Stimulated activated CD4-positive, alpha-beta T cell treated with anti-CD3 and anti-CD28 coated beads, TNF-alpha, amount 100 ng/mL, for 48 hours (primary cell): Measurements from ENCODE around the gene PLCB1.
"Not testable (repeated sequence)": the region's sequence is repeated elsewhere in the genome, so short reads cannot be mapped to it uniquely, and the experiment has no call there.

Experiments
- DNase-seq, 3 donors: peaks; one replicate each; pipeline ENCODE4 v3.0.0-alpha.2; 2020; ENCODE audit warnings: low read depth in 3 of 3

The PLCB1 gene

GRCh38 chr20:8131598-8132483, at the start of gene PLCB1:
PLCB1 (plus strand) TSS chr20:8132266; CDS start chr20:8132652, 386 bp downstream.
- peak; percentile 50 to 71 (median 52) for DNase-seq

GRCh38 chr20:8082989-8083388, 49.1 kb upstream of the PLCB1 start:
- DNase-seq = no peak

- no peak for DNase-seq
Observed at GRCh38 chr20:8089668-8090067, 42.4 kb upstream of the PLCB1 start.

GRCh38 chr20:8094415-8094818, 37.6 kb upstream of the PLCB1 start:
- no peak for DNase-seq

GRCh38 chr20:8094850-8095249, 37.2 kb upstream of the PLCB1 start:
- DNase-seq = no peak

- DNase-seq = no peak
Observed at GRCh38 chr20:8095648-8096572, 36.2 kb upstream of the PLCB1 start.

GRCh38 chr20:8097307-8097706, 34.8 kb upstream of the PLCB1 start:
- DNase-seq = no peak

GRCh38 chr20:8104252-8104651, 27.8 kb upstream of the PLCB1 start:
- no peak for DNase-seq

- not testable (repeated sequence) for DNase-seq
Observed at GRCh38 chr20:8114612-8115011, 17.5 kb upstream of the PLCB1 start.

GRCh38 chr20:8115436-8115835, 16.6 kb upstream of the PLCB1 start:
- no peak for DNase-seq

- no peak for DNase-seq
Observed at GRCh38 chr20:8116067-8116811, 15.8 kb upstream of the PLCB1 start.

- DNase-seq = no peak
Observed at GRCh38 chr20:8117636-8118035, 14.4 kb upstream of the PLCB1 start.

- no peak for DNase-seq
Observed at GRCh38 chr20:8118039-8118438, 14.0 kb upstream of the PLCB1 start.

- no peak for DNase-seq
Observed at GRCh38 chr20:8118760-8119159, 13.3 kb upstream of the PLCB1 start.

GRCh38 chr20:8121666-8122065, 10.4 kb upstream of the PLCB1 start:
- no peak for DNase-seq

GRCh38 chr20:8124639-8125038, 7.4 kb upstream of the PLCB1 start:
- DNase-seq = no peak

- no peak for DNase-seq
Observed at GRCh38 chr20:8126181-8126580, 5.9 kb upstream of the PLCB1 start.

- no peak for DNase-seq
Observed at GRCh38 chr20:8126841-8127378, 5.2 kb upstream of the PLCB1 start.

GRCh38 chr20:8127553-8128255, 4.4 kb upstream of the PLCB1 start:
- no peak for DNase-seq

GRCh38 chr20:8128291-8129060, 3.6 kb upstream of the PLCB1 start:
- DNase-seq = no peak
